HCT116 (cell line): ENCODE data around the gene ARHGEF6. TPM values are rescaled to one million over a fixed set of nuclear protein-coding genes. Genes with fewer than 3 reads are reported as not detected.

Experiments used
- ATAC-seq: fragments of 200-7000 bp; cut with Tn5 transposase; 2 replicates; pipeline ENCODE4 v1.9.1; 2020; ENCODE audit warnings: mild to moderate bottlenecking, moderate library complexity
- BruUV-seq: library from RNA; stranded (reverse); fragments of 400-500 nt; replicated peaks from 2 replicates; lab custom pipeline; 2021; lab: Mats Ljungman, UMichigan
- CTCF ChIA-PET: fragments of 300-600 bp; sonication (Branson Sonifier 250); formaldehyde crosslinking; loops from one replicate; lab custom pipeline; 2021; ENCODE audit warnings: antibody characterized with exemption; lab: Charles Lee
- POLR2A ChIA-PET: fragments of 300-600, 350-600 bp; sonication (Branson Sonifier 250); formaldehyde crosslinking; loops from one replicate; lab custom pipeline; 2021; ENCODE audit warnings: antibody characterized with exemption; lab: Charles Lee
- RAD21 ChIA-PET, 2 experiments: fragments of 300-600 bp; sonication (Branson Sonifier 250); formaldehyde crosslinking; loops; one replicate each; lab custom pipeline; 2023; ENCODE audit warnings: low total read pairs in 2 of 2; ENCODE audit not compliant: uncharacterized antibody in 2 of 2, unreplicated experiment in 2 of 2, low non-redundant PET in 1 of 2; lab: Charles Lee
- DNase-seq: peaks from one replicate; pipeline ENCODE4 v3.0.0-alpha.2; 2010; ENCODE audit warnings: low read depth, low spot score
- H2AFZ ChIP-seq: fragments of 200-600 bp; shearing (Covaris generic), sonication (generic); 2 replicates; pipeline ENCODE4 v1.6.1; 2017; ENCODE audit warnings: low read depth, mixed run types, mixed read lengths, antibody characterized with exemption, low read length; ENCODE audit not compliant: poor library complexity, severe bottlenecking
- H3K27ac ChIP-seq: 2 replicates; pipeline ENCODE4 v1.5.1; 2012; ENCODE audit warnings: low read depth, low read length
- H3K27me3 ChIP-seq: fragments of 200-600 bp; sonication (generic); 2 replicates; pipeline ENCODE4 v1.6.1; 2016; ENCODE audit warnings: mixed run types, low read length, mixed read lengths; ENCODE audit not compliant: insufficient read depth
- H3K36me3 ChIP-seq, 2 experiments: fragments of 200-500 bp in 1 of 2; fragments of 200-600 bp in 1 of 2; sonication (Bioruptor generic) in 1 of 2; sonication (generic) in 1 of 2; 2 replicates each; pipeline versions ENCODE4 v1.5.1 to v1.6.1; 2014 to 2016; ENCODE audit warnings: low read length in 2 of 2, inconsistent platforms in 1 of 2, mixed read lengths in 1 of 2, mixed run types in 1 of 2; ENCODE audit not compliant: insufficient read depth in 2 of 2, control insufficient read depth in 1 of 2
- H3K4me1 ChIP-seq, 2 experiments: fragments of 200-600 bp in 1 of 2; sonication (generic) in 1 of 2; 2 replicates each; pipeline versions ENCODE4 v1.5.1 to v1.6.1; 2012 to 2017; ENCODE audit warnings: low read length in 2 of 2, inconsistent platforms in 1 of 2, mild to moderate bottlenecking in 1 of 2, mixed read lengths in 1 of 2, mixed run types in 1 of 2, moderate library complexity in 1 of 2; ENCODE audit not compliant: insufficient read depth in 2 of 2, control insufficient read depth in 1 of 2
- H3K4me2 ChIP-seq: fragments of 200-600 bp; sonication (generic); 2 replicates; pipeline ENCODE4 v1.6.1; 2017; ENCODE audit warnings: mixed run types, low read length, mixed read lengths
- H3K4me3 ChIP-seq, 2 experiments: fragments of 200-600 bp in 1 of 2; sonication (generic) in 1 of 2; replicated peaks in 1 of 2; 2 replicates each; pipeline ENCODE4 v1.5.1; 2011 to 2016; ENCODE audit warnings: low read length in 2 of 2, control low read depth in 1 of 2, low read depth in 1 of 2, mild to moderate bottlenecking in 1 of 2, mixed read lengths in 1 of 2, mixed run types in 1 of 2
- H3K79me2 ChIP-seq: fragments of 200-600 bp; sonication (generic); 2 replicates; pipeline ENCODE4 v1.6.1; 2017; ENCODE audit warnings: mild to moderate bottlenecking, mixed run types, low read length, moderate library complexity, mixed read lengths; ENCODE audit not compliant: insufficient read depth
- H3K9ac ChIP-seq: fragments of 200-600 bp; sonication (generic); 2 replicates; pipeline ENCODE4 v1.6.1; 2016; ENCODE audit warnings: low read length, mixed read lengths
- H3K9me2 ChIP-seq: fragments of 200-600 bp; sonication (generic), shearing (Covaris generic); 2 replicates; pipeline ENCODE4 v1.6.1; 2017; ENCODE audit warnings: mixed run types, mild to moderate bottlenecking, moderate library complexity; ENCODE audit not compliant: insufficient read depth
- H3K9me3 ChIP-seq, 2 experiments: fragments of 200-500 bp in 1 of 2; fragments of 200-600 bp in 1 of 2; sonication (Bioruptor generic) in 1 of 2; sonication (generic) in 1 of 2; 2 replicates each; pipeline ENCODE4 v1.6.1; 2014 to 2017; ENCODE audit warnings: low read length in 2 of 2, mixed read lengths in 2 of 2, inconsistent platforms in 1 of 2, low read depth in 1 of 2, mild to moderate bottlenecking in 1 of 2, mixed run types in 1 of 2, moderate library complexity in 1 of 2; ENCODE audit not compliant: control insufficient read depth in 1 of 2, insufficient read depth in 1 of 2
- H4K20me1 ChIP-seq: fragments of 200-600 bp; sonication (generic), shearing (Covaris generic); 2 replicates; pipeline ENCODE4 v1.6.1; 2017; ENCODE audit warnings: mixed run types, mild to moderate bottlenecking, moderate library complexity; ENCODE audit not compliant: insufficient read depth
- CBX3 ChIP-seq: IDR thresholded peaks from 2 replicates; pipeline ENCODE4 v1.6.1; 2012; ENCODE audit warnings: low read depth
- CEBPB ChIP-seq: IDR thresholded peaks from 2 replicates; pipeline ENCODE4 v1.6.1; 2012; ENCODE audit warnings: low read depth
- EGR1 ChIP-seq: IDR thresholded peaks from 2 replicates; pipeline ENCODE4 v1.6.1; 2012; ENCODE audit warnings: low read depth
- ELF1 ChIP-seq: IDR thresholded peaks from 2 replicates; pipeline ENCODE4 v1.6.1; 2012; ENCODE audit warnings: low read depth, borderline replicate concordance
- EZH2 ChIP-seq: fragments of 200-600 bp; sonication (generic); IDR thresholded peaks from 2 replicates; pipeline ENCODE4 v1.6.1; 2017; ENCODE audit warnings: antibody characterized with exemption, mixed run types
- EZH2phosphoT487 ChIP-seq: fragments of 200-600 bp; IDR thresholded peaks from 2 replicates; pipeline ENCODE4 v1.6.1; 2018; ENCODE audit warnings: antibody characterized with exemption, borderline replicate concordance
- FOSL1 ChIP-seq: IDR thresholded peaks from 2 replicates; pipeline ENCODE4 v1.6.1; 2012; ENCODE audit warnings: low read depth
- JUND ChIP-seq: IDR thresholded peaks from 2 replicates; pipeline ENCODE4 v1.6.1; 2012
- POLR2A ChIP-seq: IDR thresholded peaks from 2 replicates; pipeline ENCODE4 v1.7.0; 2011; ENCODE audit warnings: borderline replicate concordance; ENCODE audit not compliant: insufficient read depth, insufficient read length; ENCODE audit errors: extremely low read depth
- POLR2AphosphoS5 ChIP-seq: IDR thresholded peaks from 2 replicates; pipeline ENCODE4 v1.6.1; 2011; ENCODE audit warnings: mild to moderate bottlenecking, low read depth, low read length, moderate library complexity
- RAD21 ChIP-seq: IDR thresholded peaks from 2 replicates; pipeline ENCODE4 v1.6.1; 2012; ENCODE audit warnings: low read depth, mild to moderate bottlenecking
- SIN3A ChIP-seq: IDR thresholded peaks from 2 replicates; pipeline ENCODE4 v1.6.1; 2012; ENCODE audit warnings: low read depth
- SP1 ChIP-seq: IDR thresholded peaks from 2 replicates; pipeline ENCODE4 v1.6.1; 2012; ENCODE audit warnings: low read depth
- SRF ChIP-seq: IDR thresholded peaks from 2 replicates; pipeline ENCODE4 v1.6.1; 2012; ENCODE audit warnings: low read depth
- TCF7L2 ChIP-seq: IDR thresholded peaks from 2 replicates; pipeline ENCODE4 v1.7.0; 2011; ENCODE audit warnings: borderline replicate concordance, inconsistent platforms; ENCODE audit not compliant: insufficient read depth, insufficient read length; ENCODE audit errors: extremely low read depth
- YY1 ChIP-seq: IDR thresholded peaks from 2 replicates; pipeline ENCODE4 v1.6.1; 2011; ENCODE audit warnings: low read length, low read depth, moderate library complexity, mild to moderate bottlenecking; ENCODE audit not compliant: insufficient replicate concordance; ENCODE audit errors: extremely low read depth
- ZFX ChIP-seq: fragments of 450-650 bp; IDR thresholded peaks from 2 replicates; pipeline ENCODE4 v1.6.1; 2017
- ZNF274 ChIP-seq: fragments of 200-500 bp; sonication (Bioruptor generic); IDR thresholded peaks from 2 replicates; pipeline ENCODE4 v1.6.1; 2014; ENCODE audit warnings: mild to moderate bottlenecking, low read depth, low read length, inconsistent platforms
- intact Hi-C: fragments of 100-400 bp; cut with micrococcal nuclease; formaldehyde crosslinking; loops from 2 replicates; pipeline ENCODE4 v1.10.0; 2022
- total RNA-seq: library from RNA; stranded (reverse); gene quantifications from one replicate; pipeline ENCODE4 v1.2.1, GENCODE V29; 2021; ENCODE audit not compliant: unreplicated experiment
- TF ChIP-seq, protein P1 (sequence below): IDR thresholded peaks from 2 replicates; pipeline ENCODE4 v1.6.1; 2012
- TF ChIP-seq, protein P2 (sequence below): IDR thresholded peaks from 2 replicates; pipeline ENCODE4 v1.6.1; 2012; ENCODE audit warnings: low read depth

The ARHGEF6 gene
- total RNA-seq, 1 experiment from 2014 or later, result 1.9 TPM

DNA sequence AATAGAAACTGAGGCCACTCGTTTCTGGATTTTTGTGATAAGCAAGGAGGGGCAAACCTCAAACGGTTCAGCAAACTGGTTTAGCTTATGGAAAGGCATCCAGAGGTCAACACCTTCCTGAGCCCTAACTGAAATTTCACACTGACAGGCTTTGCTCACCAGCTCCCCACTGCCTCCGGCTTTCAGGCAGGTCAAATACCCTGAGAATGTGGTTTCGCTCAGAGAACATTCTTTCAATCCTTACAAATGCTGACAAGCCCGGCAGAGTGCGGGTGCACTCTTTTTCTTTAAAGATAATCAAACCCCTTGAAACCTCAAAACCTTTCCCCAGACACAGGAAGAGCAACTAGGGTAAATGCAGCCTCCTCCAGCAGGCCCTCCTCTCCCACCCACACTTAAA is 91.3 kb downstream of the ARHGEF6 start:
- intact Hi-C loops, result no loop called here
- no peaks in the 10 kb centered on the region for H3K4me1 ChIP-seq
- H2AFZ ChIP-seq, result no peak overlapping the region
- no peak overlapping the region for H3K9ac ChIP-seq
- no peaks in the 10 kb centered on the region for H3K9me2 ChIP-seq
- H4K20me1 ChIP-seq, result no peaks in the 10 kb centered on the region
- ChIA-PET RAD21 (no interaction called here), POLR2A (no interaction called here), CTCF (no interaction called here)
- ATAC-seq (no peak), DNase-seq (no peak)
- H3K79me2 ChIP-seq, result no peaks in the 10 kb centered on the region
- no TSS peak for BruUV-seq
- H3K27ac ChIP-seq, result no peak overlapping the region
- no peak overlapping the region for H3K4me3 ChIP-seq
- TF ChIP-seq SP1 (no peak), FOSL1 (no peak), EZH2 (no peak), CEBPB (no peak), SIN3A (no peak), POLR2AphosphoS5 (no peak), JUND (no peak), ZFX (no peak)
- TF ChIP-seq, protein P1, sequence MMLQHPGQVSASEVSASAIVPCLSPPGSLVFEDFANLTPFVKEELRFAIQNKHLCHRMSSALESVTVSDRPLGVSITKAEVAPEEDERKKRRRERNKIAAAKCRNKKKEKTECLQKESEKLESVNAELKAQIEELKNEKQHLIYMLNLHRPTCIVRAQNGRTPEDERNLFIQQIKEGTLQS, result no peak
- H3K9me3 ChIP-seq, result no peaks in the 10 kb centered on the region
- no peaks in the 10 kb centered on the region for H3K27me3 ChIP-seq
- no peaks in the 10 kb centered on the region for H3K36me3 ChIP-seq
- H3K4me2 ChIP-seq, result no peak overlapping the region

DNA sequence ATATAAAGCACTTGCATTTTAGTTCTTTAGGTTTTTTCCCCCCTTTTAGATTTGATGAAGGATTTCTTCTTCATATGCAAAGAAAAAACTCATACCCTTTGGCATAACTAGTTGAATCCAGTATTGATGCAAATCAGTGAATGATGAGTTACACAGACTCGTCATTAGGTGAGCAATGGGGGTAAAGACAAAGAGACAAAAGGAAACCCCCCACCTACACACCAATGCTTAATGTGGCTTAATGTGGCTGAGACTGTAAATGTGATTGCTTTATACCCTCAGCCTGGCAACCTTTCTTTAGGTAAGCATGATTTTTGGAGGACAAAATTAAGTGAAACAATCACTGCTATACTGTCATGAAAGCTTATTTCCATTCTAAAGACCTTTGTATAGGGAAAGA is 93.3 kb downstream of the ARHGEF6 start:
- Histone ChIP-seq H3K27ac (no peak overlapping the region), H3K9me2 (no peaks in the 10 kb centered on the region), H4K20me1 (no peaks in the 10 kb centered on the region), H3K9ac (no peak overlapping the region), H3K4me3 (no peak overlapping the region), H3K36me3 (no peaks in the 10 kb centered on the region), H3K4me1 (no peaks in the 10 kb centered on the region), H3K79me2 (no peaks in the 10 kb centered on the region), H3K9me3 (no peaks in the 10 kb centered on the region), H3K4me2 (no peak overlapping the region), H2AFZ (no peak overlapping the region), H3K27me3 (no peaks in the 10 kb centered on the region)
- POLR2A ChIA-PET, result no interaction called here
- TF ChIP-seq, protein P2, sequence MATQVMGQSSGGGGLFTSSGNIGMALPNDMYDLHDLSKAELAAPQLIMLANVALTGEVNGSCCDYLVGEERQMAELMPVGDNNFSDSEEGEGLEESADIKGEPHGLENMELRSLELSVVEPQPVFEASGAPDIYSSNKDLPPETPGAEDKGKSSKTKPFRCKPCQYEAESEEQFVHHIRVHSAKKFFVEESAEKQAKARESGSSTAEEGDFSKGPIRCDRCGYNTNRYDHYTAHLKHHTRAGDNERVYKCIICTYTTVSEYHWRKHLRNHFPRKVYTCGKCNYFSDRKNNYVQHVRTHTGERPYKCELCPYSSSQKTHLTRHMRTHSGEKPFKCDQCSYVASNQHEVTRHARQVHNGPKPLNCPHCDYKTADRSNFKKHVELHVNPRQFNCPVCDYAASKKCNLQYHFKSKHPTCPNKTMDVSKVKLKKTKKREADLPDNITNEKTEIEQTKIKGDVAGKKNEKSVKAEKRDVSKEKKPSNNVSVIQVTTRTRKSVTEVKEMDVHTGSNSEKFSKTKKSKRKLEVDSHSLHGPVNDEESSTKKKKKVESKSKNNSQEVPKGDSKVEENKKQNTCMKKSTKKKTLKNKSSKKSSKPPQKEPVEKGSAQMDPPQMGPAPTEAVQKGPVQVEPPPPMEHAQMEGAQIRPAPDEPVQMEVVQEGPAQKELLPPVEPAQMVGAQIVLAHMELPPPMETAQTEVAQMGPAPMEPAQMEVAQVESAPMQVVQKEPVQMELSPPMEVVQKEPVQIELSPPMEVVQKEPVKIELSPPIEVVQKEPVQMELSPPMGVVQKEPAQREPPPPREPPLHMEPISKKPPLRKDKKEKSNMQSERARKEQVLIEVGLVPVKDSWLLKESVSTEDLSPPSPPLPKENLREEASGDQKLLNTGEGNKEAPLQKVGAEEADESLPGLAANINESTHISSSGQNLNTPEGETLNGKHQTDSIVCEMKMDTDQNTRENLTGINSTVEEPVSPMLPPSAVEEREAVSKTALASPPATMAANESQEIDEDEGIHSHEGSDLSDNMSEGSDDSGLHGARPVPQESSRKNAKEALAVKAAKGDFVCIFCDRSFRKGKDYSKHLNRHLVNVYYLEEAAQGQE, result no peak
- TF ChIP-seq CBX3, result no peak
- no peak for TF ChIP-seq EZH2phosphoT487
- TF ChIP-seq ELF1, result no peak
- no peak for TF ChIP-seq TCF7L2
- TF ChIP-seq RAD21, result no peak
- TF ChIP-seq SIN3A, result no peak
- TF ChIP-seq YY1, result no peak
- TF ChIP-seq, protein P1, result no peak
- no peak for TF ChIP-seq SRF
- no peak for TF ChIP-seq EGR1
- TF ChIP-seq ZNF274, result no peak
- TF ChIP-seq POLR2A, result no peak
- TF ChIP-seq ZFX, result no peak
- no TSS peak for BruUV-seq
- DNase-seq, result no peak
- no peak for ATAC-seq
- RAD21 ChIA-PET, result no interaction called here
- CTCF ChIA-PET, result no interaction called here
- intact Hi-C loops, result no loop called here
